ENCODE data around the gene COL11A2.
A peak's percentile ranks its signal among the peaks of the same experiment; 100 is the strongest.

The COL11A2 gene

GRCh38 chr6:33132081-33132524 lies 60.2 kb downstream of the COL11A2 start:
- H3K36me3 ChIP-seq (ENCODE audit: low read length), result no peaks in the 10 kb centered on the region
- H3K9me3 ChIP-seq (ENCODE audit: insufficient read depth, low read length), result no peaks in the 10 kb centered on the region
- no peak overlapping the region for H3K4me3 ChIP-seq (ENCODE audit: insufficient read depth, low read length, poor library complexity, severe bottlenecking)
- no peaks in the 10 kb centered on the region for H3K27me3 ChIP-seq (ENCODE audit: low read length)
- H3F3A ChIP-seq (ENCODE audit: insufficient read depth), result no peaks in the 10 kb centered on the region
- no peaks in the 10 kb centered on the region for H3K9me2 ChIP-seq (replicated peaks; ENCODE audit: insufficient read depth, low read length)
- H3K9ac ChIP-seq (ENCODE audit: low read length), result no peak overlapping the region
- H3K27ac ChIP-seq (ENCODE audit: low read depth, low read length), result no peak overlapping the region
- no peaks in the 10 kb centered on the region for H3K79me2 ChIP-seq (ENCODE audit: insufficient read depth, low read length)
- no peak overlapping the region for H2AFZ ChIP-seq (ENCODE audit: low read depth, low read length, severe bottlenecking)
- TF ChIP-seq CTCF (IDR thresholded peaks at IDR 0.05; ENCODE audit: insufficient read depth, low read length, poor library complexity, severe bottlenecking) (no peak), EZH2phosphoT487 (conservative IDR thresholded peaks at IDR 0.05; ENCODE audit: low read length) (no peak)
- no peaks in the 10 kb centered on the region for H4K20me1 ChIP-seq (ENCODE audit: low read depth, low read length)
- H3K4me2 ChIP-seq (ENCODE audit: low read depth, low read length, poor library complexity, severe bottlenecking), result no peak overlapping the region

GRCh38 chr6:33128318-33128717 lies 63.9 kb downstream of the COL11A2 start:
- no peak overlapping the region for H3K4me3 ChIP-seq (ENCODE audit: insufficient read depth, low read length, poor library complexity, severe bottlenecking)
- H3K36me3 ChIP-seq (ENCODE audit: low read length), result no peaks in the 10 kb centered on the region
- no peak for TF ChIP-seq EZH2phosphoT487 (conservative IDR thresholded peaks at IDR 0.05; ENCODE audit: low read length)
- no peak for TF ChIP-seq CTCF (IDR thresholded peaks at IDR 0.05; ENCODE audit: insufficient read depth, low read length, poor library complexity, severe bottlenecking)
- H3K27me3 ChIP-seq (ENCODE audit: low read length), result no peaks in the 10 kb centered on the region
- H3K9me2 ChIP-seq (replicated peaks; ENCODE audit: insufficient read depth, low read length), result no peaks in the 10 kb centered on the region
- H3K79me2 ChIP-seq (ENCODE audit: insufficient read depth, low read length), result no peaks in the 10 kb centered on the region
- H2AFZ ChIP-seq (ENCODE audit: low read depth, low read length, severe bottlenecking), result no peak overlapping the region
- no peak overlapping the region for H3K9ac ChIP-seq (ENCODE audit: low read length)
- H3K9me3 ChIP-seq (ENCODE audit: insufficient read depth, low read length), result peaks cover 10% of the 10 kb centered on the region
- H3K27ac ChIP-seq (ENCODE audit: low read depth, low read length), result no peak overlapping the region
- no peaks in the 10 kb centered on the region for H3F3A ChIP-seq (ENCODE audit: insufficient read depth)
- H3K4me2 ChIP-seq (ENCODE audit: low read depth, low read length, poor library complexity, severe bottlenecking), result no peak overlapping the region
- H4K20me1 ChIP-seq (ENCODE audit: low read depth, low read length), result no peaks in the 10 kb centered on the region

DNA sequence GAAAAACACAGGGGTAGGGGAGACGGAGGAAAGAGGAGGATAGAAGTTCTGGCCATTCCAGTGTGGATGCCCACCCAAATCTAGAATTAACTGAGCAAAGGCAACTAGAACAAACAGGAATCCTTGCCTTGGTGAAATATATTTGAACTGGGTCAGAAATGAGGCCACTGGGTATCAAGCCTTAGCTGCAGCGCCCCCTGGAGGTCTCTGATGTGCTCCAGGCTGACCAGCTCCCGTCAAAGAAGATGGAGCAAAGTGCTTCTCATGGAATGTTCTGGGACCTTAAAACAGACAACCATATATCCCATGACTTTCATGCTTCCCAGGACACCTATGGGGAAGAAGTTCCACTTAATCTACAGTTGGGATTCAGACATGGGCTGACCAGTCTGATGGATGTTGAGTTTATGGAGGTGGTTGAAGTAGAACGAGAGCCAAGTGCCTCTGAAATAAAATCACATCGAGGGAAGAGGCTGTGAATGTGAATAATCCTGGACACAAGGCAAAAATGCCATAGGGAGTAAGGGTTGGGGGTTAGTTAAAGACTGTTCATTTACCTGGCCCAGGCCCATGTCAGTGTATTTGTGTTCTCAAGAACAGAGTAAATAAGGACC lies 66.1 kb downstream of the COL11A2 start:
- Histone ChIP-seq H3K4me2 (ENCODE audit: low read depth, low read length, poor library complexity, severe bottlenecking) (no peak overlapping the region), H3K79me2 (ENCODE audit: insufficient read depth, low read length) (no peaks in the 10 kb centered on the region), H3F3A (ENCODE audit: insufficient read depth) (no peaks in the 10 kb centered on the region), H3K27ac (ENCODE audit: low read depth, low read length) (no peak overlapping the region), H2AFZ (ENCODE audit: low read depth, low read length, severe bottlenecking) (no peak overlapping the region), H4K20me1 (ENCODE audit: low read depth, low read length) (no peaks in the 10 kb centered on the region), H3K27me3 (ENCODE audit: low read length) (no peaks in the 10 kb centered on the region), H3K9me3 (ENCODE audit: insufficient read depth, low read length) (peaks cover 17% of the 10 kb centered on the region), H3K36me3 (ENCODE audit: low read length) (no peaks in the 10 kb centered on the region), H3K9me2 (replicated peaks; ENCODE audit: insufficient read depth, low read length) (no peaks in the 10 kb centered on the region), H3K4me3 (ENCODE audit: insufficient read depth, low read length, poor library complexity, severe bottlenecking) (no peak overlapping the region), H3K9ac (ENCODE audit: low read length) (no peak overlapping the region)
- TF ChIP-seq EZH2phosphoT487 (conservative IDR thresholded peaks at IDR 0.05; ENCODE audit: low read length), result no peak
- TF ChIP-seq CTCF (IDR thresholded peaks at IDR 0.05; ENCODE audit: insufficient read depth, low read length, poor library complexity, severe bottlenecking), result peak; percentile 99

Data from SU-DHL-6 (cell line).